ENCODE data around the gene DAP. TPM values are rescaled to one million over a fixed set of nuclear protein-coding genes. Genes with fewer than 3 reads are reported as not detected.

DAP gene
- total RNA-seq, 1 donor = 20.1 TPM

GRCh38 chr5:10684303-10685086 is 76.5 kb downstream of the DAP start:
- Histone ChIP-seq H3K4me3 (ENCODE audit: low read length) (no peak overlapping the region), H3K4me1 (ENCODE audit: insufficient read depth, low read length) (peaks cover 15% of the 10 kb centered on the region)

GRCh38 chr5:10682801-10683525 is 78.1 kb downstream of the DAP start:
- H3K27me3 ChIP-seq (ENCODE audit: insufficient read depth, low read length) = no peaks in the 10 kb centered on the region
- H3K9me3 ChIP-seq (ENCODE audit: low read depth, low read length) = no peaks in the 10 kb centered on the region

More at GRCh38 chr5:10684303-10685086, 76.5 kb downstream of the DAP start:
- Histone ChIP-seq H3K9me3 (ENCODE audit: low read depth, low read length) (no peaks in the 10 kb centered on the region), H3K27me3 (ENCODE audit: insufficient read depth, low read length) (no peaks in the 10 kb centered on the region)

GRCh38 chr5:10681731-10682679 is 79.0 kb downstream of the DAP start:
- H3K9me3 ChIP-seq (ENCODE audit: low read depth, low read length) = no peaks in the 10 kb centered on the region

More at GRCh38 chr5:10682801-10683525, 78.1 kb downstream of the DAP start:
- peaks cover 15% of the 10 kb centered on the region for H3K4me1 ChIP-seq (ENCODE audit: insufficient read depth, low read length)
- H3K4me3 ChIP-seq (ENCODE audit: low read length) = no peak overlapping the region

GRCh38 chr5:10680876-10681481 is 80.1 kb downstream of the DAP start:
- no peaks in the 10 kb centered on the region for H3K27me3 ChIP-seq (ENCODE audit: insufficient read depth, low read length)
- no peaks in the 10 kb centered on the region for H3K9me3 ChIP-seq (ENCODE audit: low read depth, low read length)
- peaks cover 15% of the 10 kb centered on the region for H3K4me1 ChIP-seq (ENCODE audit: insufficient read depth, low read length)
- no peak overlapping the region for H3K4me3 ChIP-seq (ENCODE audit: low read length)

More at GRCh38 chr5:10681731-10682679, 79.0 kb downstream of the DAP start:
- H3K4me3 ChIP-seq (ENCODE audit: low read length) = no peak overlapping the region
- H3K4me1 ChIP-seq (ENCODE audit: insufficient read depth, low read length) = peaks cover 15% of the 10 kb centered on the region
- H3K27me3 ChIP-seq (ENCODE audit: insufficient read depth, low read length) = no peaks in the 10 kb centered on the region

GRCh38 chr5:10679336-10679988 is 81.6 kb downstream of the DAP start:
- no peaks in the 10 kb centered on the region for H3K9me3 ChIP-seq (ENCODE audit: low read depth, low read length)
- H3K4me3 ChIP-seq (ENCODE audit: low read length) = no peak overlapping the region
- H3K4me1 ChIP-seq (ENCODE audit: insufficient read depth, low read length) = peaks cover 15% of the 10 kb centered on the region
- no peaks in the 10 kb centered on the region for H3K27me3 ChIP-seq (ENCODE audit: insufficient read depth, low read length)

- Histone ChIP-seq H3K4me1 (ENCODE audit: insufficient read depth, low read length) (peaks cover 15% of the 10 kb centered on the region), H3K4me3 (ENCODE audit: low read length) (no peak overlapping the region), H3K27me3 (ENCODE audit: insufficient read depth, low read length) (no peaks in the 10 kb centered on the region), H3K9me3 (ENCODE audit: low read depth, low read length) (no peaks in the 10 kb centered on the region)
Measured at GRCh38 chr5:10678244-10678643, 82.8 kb downstream of the DAP start.

GRCh38 chr5:10677533-10677932 is 83.5 kb downstream of the DAP start:
- Histone ChIP-seq H3K4me1 (ENCODE audit: insufficient read depth, low read length) (peaks cover 9% of the 10 kb centered on the region), H3K27me3 (ENCODE audit: insufficient read depth, low read length) (no peaks in the 10 kb centered on the region), H3K4me3 (ENCODE audit: low read length) (no peak overlapping the region), H3K9me3 (ENCODE audit: low read depth, low read length) (no peaks in the 10 kb centered on the region)

GRCh38 chr5:10676946-10677345 is 84.1 kb downstream of the DAP start:
- no peaks in the 10 kb centered on the region for H3K27me3 ChIP-seq (ENCODE audit: insufficient read depth, low read length)
- H3K4me3 ChIP-seq (ENCODE audit: low read length) = no peak overlapping the region
- H3K4me1 ChIP-seq (ENCODE audit: insufficient read depth, low read length) = peaks cover 3% of the 10 kb centered on the region
- no peaks in the 10 kb centered on the region for H3K9me3 ChIP-seq (ENCODE audit: low read depth, low read length)

GRCh38 chr5:10676224-10676623 is 84.8 kb downstream of the DAP start:
- Histone ChIP-seq H3K27me3 (ENCODE audit: insufficient read depth, low read length) (no peaks in the 10 kb centered on the region), H3K9me3 (ENCODE audit: low read depth, low read length) (no peaks in the 10 kb centered on the region), H3K4me3 (ENCODE audit: low read length) (no peak overlapping the region), H3K4me1 (ENCODE audit: insufficient read depth, low read length) (peaks cover 3% of the 10 kb centered on the region)

- Histone ChIP-seq H3K27me3 (ENCODE audit: insufficient read depth, low read length) (no peaks in the 10 kb centered on the region), H3K4me3 (ENCODE audit: low read length) (no peak overlapping the region), H3K9me3 (ENCODE audit: low read depth, low read length) (no peaks in the 10 kb centered on the region), H3K4me1 (ENCODE audit: insufficient read depth, low read length) (peaks cover 8% of the 10 kb centered on the region)
Measured at GRCh38 chr5:10675177-10675700, 85.8 kb downstream of the DAP start.

- no peaks in the 10 kb centered on the region for H3K9me3 ChIP-seq (ENCODE audit: low read depth, low read length)
- H3K4me1 ChIP-seq (ENCODE audit: insufficient read depth, low read length) = peaks cover 8% of the 10 kb centered on the region
- H3K27me3 ChIP-seq (ENCODE audit: insufficient read depth, low read length) = no peaks in the 10 kb centered on the region
- no peak overlapping the region for H3K4me3 ChIP-seq (ENCODE audit: low read length)
Measured at GRCh38 chr5:10674582-10674981, 86.5 kb downstream of the DAP start.

- H3K4me3 ChIP-seq (ENCODE audit: low read length) = no peak overlapping the region
- H3K9me3 ChIP-seq (ENCODE audit: low read depth, low read length) = no peaks in the 10 kb centered on the region
- peaks cover 8% of the 10 kb centered on the region for H3K4me1 ChIP-seq (ENCODE audit: insufficient read depth, low read length)
- no peaks in the 10 kb centered on the region for H3K27me3 ChIP-seq (ENCODE audit: insufficient read depth, low read length)
Measured at GRCh38 chr5:10674096-10674495, 86.9 kb downstream of the DAP start.

GRCh38 chr5:10673407-10673806 is 87.6 kb downstream of the DAP start:
- Histone ChIP-seq H3K4me1 (ENCODE audit: insufficient read depth, low read length) (peaks cover 8% of the 10 kb centered on the region), H3K9me3 (ENCODE audit: low read depth, low read length) (no peaks in the 10 kb centered on the region), H3K4me3 (ENCODE audit: low read length) (no peak overlapping the region), H3K27me3 (ENCODE audit: insufficient read depth, low read length) (no peaks in the 10 kb centered on the region)

- H3K27me3 ChIP-seq (ENCODE audit: insufficient read depth, low read length) = no peaks in the 10 kb centered on the region
Measured at GRCh38 chr5:10673017-10673389, 88.0 kb downstream of the DAP start.

More at GRCh38 chr5:10673017-10673389, 88.0 kb downstream of the DAP start:
- H3K4me3 ChIP-seq (ENCODE audit: low read length) = no peak overlapping the region
- H3K4me1 ChIP-seq (ENCODE audit: insufficient read depth, low read length) = peaks cover 8% of the 10 kb centered on the region
- H3K9me3 ChIP-seq (ENCODE audit: low read depth, low read length) = no peaks in the 10 kb centered on the region

All from mononuclear cell (primary cell).